GM19463 (cell line): Measurements from ENCODE around the gene PRKCB.

Experiments
- ATAC-seq: cut with Tn5 transposase; IDR thresholded peaks from one replicate; pipeline ENCODE4 v1.9.1; 2021; ENCODE audit warnings: mild to moderate bottlenecking, moderate library complexity; ENCODE audit not compliant: unreplicated experiment

PRKCB gene

DNA sequence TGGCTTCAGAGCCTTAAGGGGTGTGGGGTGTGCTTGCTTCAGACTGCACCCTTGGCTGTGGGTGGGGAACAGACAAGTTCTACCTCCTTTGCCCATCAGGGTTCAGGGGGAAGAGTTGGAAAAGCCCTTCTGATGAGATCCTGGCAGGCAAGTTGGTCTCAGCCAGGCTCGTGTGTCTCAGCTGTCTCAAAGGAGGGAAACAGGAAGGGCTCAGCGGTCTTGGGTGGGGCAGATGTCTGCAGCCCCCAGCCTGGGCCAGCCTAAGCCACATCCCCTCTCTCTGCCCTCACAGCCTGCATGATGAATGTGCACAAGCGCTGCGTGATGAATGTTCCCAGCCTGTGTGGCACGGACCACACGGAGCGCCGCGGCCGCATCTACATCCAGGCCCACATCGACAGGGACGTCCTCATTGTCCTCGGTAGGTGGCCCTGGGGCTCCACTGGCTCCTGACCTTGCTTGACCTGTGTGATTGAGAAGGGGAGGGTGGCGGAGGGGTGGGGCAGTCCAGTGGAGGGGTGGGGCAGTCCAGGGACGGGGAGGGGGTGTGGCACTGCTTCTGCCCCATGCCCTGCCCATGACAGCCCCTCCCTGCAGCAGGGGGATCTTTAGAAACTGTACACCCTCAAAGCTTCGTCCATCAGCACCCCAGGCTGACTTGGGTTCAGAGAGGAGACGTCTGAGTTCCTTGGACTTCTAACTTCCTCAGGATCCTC, 199.5 kb downstream of the PRKCB start:
- no peak for ATAC-seq

DNA sequence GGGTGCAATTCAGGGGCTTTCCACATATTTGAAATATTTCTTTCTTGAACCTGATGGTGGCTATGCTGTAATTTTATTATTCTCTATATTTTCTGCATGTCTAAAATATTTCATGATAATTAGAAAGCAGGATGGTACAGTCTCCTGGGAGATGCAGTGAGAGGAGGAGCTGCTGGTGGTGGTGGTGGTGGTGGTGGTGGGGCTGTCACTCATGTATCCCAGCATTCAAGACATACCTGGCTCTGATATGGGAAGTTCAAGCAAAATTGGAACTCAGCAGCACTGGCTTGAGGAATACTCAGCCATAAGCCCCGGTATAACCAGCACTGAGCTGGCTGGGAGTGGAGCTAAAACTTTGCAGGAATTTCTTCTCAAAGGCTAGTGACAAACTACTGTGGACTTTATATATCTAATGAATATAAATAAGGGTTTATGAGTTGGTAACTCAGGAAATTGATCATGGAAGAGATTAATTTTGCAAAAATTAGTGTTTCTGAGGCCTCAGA, 200.3 kb downstream of the PRKCB start:
- ATAC-seq, result no peak

- ATAC-seq, result no peak
Measured at GRCh38 chr16:24036614-24037013, 200.8 kb downstream of the PRKCB start.

GRCh38 chr16:24037335-24037734, 201.6 kb downstream of the PRKCB start:
- ATAC-seq, result no peak

- peak; percentile 57 for ATAC-seq
Measured at GRCh38 chr16:24041834-24042631, 206.2 kb downstream of the PRKCB start.

DNA sequence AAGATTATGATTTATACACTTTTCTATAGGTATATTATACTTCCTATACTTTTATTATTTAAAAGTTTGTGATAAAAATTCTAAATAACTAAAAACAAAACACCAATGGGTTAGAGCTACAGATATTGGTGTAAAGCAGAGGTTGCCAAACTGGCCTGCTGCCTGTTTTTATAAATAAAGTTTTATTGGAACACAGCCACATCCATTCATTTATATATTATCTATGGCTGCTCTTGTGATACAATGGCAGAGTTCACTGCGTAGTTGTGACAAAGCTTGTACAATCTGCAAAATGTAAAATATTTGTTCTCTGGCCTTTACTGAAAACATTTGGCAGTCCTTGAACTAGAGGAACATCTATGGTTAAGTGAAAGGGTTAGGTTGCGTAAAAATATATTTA, 208.7 kb downstream of the PRKCB start:
- ATAC-seq, result no peak

- ATAC-seq, result no peak
Measured at GRCh38 chr16:24045641-24046040, 209.9 kb downstream of the PRKCB start.

- ATAC-seq, result no peak
Measured at GRCh38 chr16:24046442-24046841, 210.7 kb downstream of the PRKCB start.

DNA sequence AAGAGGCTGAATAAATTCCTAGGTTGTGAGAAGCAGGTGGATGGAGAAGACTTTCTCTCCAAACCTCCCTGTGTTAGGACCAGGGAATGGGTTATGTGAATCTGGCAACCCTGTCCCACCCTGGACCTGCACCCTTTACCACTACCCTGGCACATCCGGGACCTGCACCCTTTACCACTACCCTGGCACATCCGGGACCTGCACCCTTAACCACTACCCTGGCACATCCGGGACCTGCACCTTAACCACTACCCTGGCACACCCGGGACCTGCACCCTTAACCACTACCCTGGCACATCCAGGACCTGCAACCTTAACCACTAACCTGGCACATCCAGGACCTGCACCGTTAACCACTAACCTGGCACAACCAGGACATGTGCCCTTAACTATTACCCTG, 213.3 kb downstream of the PRKCB start:
- ATAC-seq, result no peak

DNA sequence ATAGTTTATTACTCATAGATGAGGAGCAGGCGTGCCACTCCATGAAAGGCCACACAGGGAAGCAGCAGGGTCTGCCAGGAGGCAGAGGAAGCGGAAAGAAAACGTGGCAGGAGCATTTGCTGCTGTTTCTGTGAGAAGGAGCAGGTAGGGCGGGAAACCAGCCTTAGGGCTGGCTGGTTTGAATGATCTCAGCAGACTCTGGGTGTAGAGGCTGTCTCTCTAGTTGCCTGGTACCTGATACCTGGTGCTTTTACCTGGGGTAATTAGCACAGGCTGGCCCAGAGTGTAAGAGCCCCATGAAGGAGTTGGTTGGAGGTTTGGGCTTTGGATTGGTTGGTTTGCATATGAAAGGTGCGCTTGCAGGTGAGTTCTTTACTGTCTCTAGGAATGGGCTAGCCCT, 215.3 kb downstream of the PRKCB start:
- ATAC-seq, result no peak

DNA sequence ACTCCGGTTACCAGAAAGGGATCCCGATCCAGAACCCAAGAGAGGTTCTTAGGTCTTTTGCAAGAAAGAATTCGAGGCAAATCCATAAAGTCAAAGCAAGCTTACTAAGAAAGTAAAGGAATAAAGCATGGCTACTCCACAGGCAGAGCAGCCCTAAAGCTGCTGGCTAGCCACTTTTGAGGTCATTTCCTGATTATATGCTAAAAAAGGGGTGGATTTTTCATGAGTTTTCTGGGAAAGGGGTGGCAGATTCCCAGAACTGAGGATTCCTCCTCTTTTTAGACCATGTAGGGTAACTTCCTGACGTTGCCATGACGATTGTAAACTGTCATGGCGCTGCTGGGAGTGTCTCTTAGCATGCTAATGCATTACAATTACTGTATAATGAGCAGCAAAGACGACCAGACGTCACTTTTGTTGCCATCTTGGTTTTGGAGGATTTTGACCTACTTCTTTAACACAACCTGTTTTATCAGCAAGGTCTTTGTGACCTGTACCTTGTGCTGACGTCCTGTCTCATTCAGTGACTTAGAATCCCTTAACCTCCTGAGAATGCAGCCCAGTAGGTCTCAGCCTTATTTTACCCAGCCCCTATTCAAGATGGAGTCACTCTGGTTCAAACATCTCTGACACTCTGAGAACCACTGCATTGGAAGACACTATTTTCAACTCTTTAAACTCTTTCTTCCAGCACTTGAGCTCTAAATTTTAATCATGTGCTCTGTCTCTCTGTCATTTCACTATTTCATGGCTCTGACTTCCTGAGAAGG, 216.7 kb downstream of the PRKCB start:
- no peak for ATAC-seq

DNA sequence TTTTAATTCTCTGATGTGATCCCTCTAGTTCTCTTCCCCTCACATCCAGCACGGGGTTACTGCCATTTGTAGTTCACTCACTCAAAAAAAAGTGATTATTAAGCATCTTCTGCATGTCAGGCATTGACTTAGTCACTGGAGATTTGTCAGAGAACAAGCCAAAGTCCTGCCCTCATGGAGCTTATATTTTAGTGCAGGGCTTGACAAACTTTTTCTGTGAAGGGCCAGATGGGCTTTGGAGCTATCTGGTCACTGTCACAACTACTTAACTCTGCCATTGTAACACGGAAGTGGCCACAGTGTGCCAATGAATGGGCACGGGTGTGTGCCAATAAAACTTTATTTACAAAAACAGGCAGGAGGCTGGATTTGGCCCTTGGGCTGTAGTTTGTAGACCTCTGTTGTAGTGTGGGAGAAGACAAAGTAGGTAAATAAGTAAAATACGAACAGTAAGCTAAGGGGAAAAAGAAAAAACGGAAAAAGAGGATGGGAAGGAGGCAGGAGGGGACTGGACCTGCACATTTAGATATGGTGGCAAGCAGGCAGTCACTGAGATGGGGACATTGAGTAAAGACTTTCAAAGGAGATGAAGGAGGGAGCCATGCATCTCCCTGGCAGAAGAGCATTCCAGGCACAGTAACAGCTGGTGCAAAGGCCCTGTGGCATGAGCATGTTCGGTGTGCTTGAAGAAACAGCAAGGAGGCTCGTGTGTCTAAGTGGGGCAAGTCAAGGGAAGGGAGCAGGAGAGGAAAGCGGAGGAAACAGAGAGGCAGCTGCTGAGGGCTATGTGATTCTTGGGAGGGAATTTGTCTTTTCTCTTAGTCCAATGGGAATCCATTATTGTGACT, 217.5 kb downstream of the PRKCB start:
- ATAC-seq, result no peak

DNA sequence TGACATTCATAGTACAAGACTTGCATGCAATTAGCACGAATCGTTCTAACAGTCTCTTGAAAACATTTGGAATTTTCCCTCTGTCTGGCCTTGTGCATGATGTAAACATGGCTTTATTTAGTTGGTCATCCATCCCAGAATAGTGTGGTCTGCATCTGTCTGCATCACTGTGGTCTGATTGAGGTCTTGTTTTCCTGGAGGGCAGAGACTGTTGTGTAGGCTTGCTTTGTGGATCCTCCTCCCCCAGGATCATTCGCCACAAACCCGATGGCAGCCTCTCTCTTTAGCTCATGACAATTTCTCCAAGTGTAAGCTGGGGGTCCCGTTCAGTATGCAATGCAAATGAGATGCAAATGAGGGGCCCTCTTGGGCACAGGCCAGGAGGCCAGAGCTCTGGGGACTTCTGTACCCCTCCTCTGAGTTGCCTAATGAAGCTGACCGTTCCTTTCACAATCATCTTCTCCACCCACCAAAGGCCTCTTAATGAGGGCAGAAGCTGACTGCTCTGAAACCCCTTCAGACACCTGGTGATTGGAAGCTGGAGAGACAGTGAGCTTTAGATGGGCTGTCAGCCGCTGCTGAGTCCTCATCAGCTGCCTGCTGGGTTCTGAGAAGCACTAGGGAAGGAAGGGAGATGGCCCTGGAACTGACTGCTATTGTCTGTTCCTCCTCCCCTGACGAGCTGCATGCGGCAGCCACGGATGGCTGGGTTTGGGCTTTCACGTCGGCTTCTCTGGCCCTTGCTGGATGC, 219.1 kb downstream of the PRKCB start:
- ATAC-seq, result no peak

DNA sequence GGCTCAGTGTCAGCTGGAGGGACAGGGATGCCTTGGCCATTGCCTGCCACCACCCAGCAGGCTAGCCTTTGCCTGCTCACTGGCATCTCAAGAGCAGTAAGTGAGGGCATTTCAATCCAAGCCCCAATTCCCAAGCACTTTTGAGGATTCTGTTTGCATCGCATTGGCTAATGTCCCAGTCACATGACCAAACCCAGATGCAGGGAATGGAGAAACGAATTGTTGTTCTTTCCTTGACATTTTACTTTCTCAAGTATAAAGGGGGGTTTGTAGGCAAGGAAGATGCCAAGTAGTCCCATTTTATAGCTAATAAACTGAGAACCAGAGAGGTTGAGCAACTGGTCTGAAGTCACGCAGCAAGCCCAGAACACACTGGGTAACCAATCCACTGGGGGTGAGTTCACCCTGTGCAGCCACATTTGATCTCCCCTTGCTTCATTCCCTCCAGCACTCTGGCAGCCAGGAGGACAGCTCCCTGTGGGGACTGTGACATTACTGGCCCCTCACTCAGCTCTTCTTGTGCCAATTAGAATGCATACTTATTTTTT, 226.6 kb downstream of the PRKCB start:
- ATAC-seq, result no peak

DNA sequence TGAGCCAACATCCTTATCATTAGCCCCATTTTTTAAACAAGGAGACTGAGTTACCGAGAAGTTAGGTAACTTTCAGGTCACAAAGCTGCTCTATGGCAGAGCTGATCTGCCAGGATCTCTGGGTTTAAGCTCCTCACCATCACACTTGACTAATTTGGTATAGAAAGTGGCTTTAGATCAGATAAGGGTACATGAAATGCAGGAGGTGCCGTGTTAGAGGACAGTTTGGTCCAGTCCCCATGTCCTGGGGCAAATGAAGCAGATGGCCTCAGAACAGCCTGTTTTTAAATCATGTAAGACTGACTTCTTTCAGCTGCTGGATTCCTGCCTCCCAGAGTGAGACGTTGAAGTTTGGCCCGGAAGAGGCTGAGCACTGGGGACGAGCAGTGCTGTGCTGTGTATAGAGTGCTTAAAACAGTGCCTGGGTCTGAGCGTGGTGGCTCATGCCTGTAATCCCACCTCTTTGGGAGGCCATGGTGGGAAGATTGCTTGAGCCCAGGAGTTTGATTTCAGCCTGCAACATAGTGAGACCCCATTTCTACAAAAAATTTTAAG, 233.3 kb downstream of the PRKCB start:
- no peak for ATAC-seq

GRCh38 chr16:24070851-24071250, 235.1 kb downstream of the PRKCB start:
- ATAC-seq, result peak; percentile 48

GRCh38 chr16:24071666-24072360, 236.0 kb downstream of the PRKCB start:
- ATAC-seq, result no peak

DNA sequence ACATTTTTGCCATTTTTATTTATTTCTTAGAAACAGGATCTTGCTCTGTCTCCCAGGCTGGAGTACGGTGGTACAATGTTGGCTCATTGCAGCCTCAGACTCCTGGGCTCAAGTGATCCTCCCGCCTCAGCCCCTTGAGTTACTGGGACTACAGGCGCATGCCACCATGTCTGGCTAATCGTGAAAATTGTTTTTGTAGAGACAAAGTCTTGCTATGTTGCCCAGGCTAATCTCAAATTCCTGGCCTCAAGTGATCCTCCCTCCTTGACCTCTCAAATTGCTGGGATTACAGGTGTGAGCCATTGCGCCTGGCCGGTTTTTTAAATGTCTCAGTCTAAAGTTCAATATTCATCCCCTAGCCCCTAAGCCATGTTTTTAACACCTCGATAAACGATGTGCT, 237.5 kb downstream of the PRKCB start:
- ATAC-seq, result no peak

GRCh38 chr16:24074574-24074973, 238.8 kb downstream of the PRKCB start:
- ATAC-seq, result no peak
